Measurements from ENCODE around the gene LRRC30.

The LRRC30 gene

GRCh38 chr18:7237673-7238272 is 6.9 kb downstream of the LRRC30 start:
- DNase-seq (ENCODE audit: low read depth in 2 of 2): no peak

GRCh38 chr18:7242926-7243325 is 12.0 kb downstream of the LRRC30 start:
- no peak for DNase-seq (ENCODE audit: low read depth in 2 of 2)

DNA sequence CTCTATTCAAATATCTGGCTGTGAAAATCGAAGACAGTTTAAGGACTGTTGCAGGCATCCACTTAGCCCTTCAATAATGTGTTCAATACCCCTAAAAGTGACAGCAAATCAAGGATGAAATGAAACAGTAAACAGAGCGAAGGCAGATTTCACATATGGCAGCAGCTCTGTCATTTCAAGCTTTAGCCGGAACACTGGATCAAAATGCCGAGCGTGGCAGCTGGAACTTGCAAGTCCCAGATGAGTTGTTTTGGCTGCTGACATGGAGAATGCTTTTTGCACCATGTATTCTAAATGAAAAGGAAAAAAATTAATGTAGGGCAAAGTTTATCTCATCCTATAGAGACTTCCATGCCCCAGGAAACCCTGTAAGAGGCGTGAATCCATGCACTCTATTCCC is 18.0 kb downstream of the LRRC30 start:
- no peak for DNase-seq (ENCODE audit: low read depth in 2 of 2)

GRCh38 chr18:7254163-7254562 is 23.3 kb downstream of the LRRC30 start:
- no peak for DNase-seq (ENCODE audit: low read depth in 2 of 2)

DNA sequence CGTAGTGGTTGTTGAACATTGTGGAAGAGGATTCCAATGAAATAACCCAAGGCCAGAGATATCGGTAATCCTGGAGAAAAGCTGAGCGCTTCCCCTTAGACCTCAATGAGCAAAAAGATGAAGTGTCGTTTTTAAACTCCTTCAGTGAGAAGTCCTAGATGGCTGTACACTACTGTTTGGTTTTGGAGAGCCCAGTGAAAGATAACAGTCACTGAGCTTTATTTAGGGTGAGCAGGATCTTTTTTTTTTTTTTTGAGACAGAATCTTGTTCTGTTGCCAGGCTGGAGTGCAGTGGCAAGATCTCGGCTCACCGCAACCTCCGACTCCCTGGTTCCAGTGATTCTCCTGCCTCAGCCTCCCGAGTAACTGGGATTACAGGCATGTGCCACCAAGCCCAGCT is 24.2 kb downstream of the LRRC30 start:
- DNase-seq (ENCODE audit: low read depth in 2 of 2): no peak

DNA sequence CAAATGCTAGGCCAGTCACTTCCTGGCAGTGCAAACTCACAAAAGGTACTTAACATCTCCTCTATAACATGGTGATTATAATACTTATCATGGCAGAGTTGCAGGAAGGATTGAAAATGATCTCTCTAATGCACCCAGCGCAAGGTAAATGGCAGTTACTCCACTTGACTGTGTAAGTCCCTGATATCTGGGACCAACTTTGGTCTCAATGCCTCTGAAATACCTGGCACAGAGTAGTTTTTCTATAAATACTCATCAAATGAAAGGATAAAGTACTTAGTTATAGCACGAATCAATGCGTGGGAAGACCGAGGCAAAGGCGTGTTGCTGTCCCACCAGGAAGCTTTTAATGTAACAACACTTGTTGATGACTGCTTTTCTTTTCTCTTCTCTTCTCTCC is 24.8 kb downstream of the LRRC30 start:
- DNase-seq (ENCODE audit: low read depth in 2 of 2): no peak

DNA sequence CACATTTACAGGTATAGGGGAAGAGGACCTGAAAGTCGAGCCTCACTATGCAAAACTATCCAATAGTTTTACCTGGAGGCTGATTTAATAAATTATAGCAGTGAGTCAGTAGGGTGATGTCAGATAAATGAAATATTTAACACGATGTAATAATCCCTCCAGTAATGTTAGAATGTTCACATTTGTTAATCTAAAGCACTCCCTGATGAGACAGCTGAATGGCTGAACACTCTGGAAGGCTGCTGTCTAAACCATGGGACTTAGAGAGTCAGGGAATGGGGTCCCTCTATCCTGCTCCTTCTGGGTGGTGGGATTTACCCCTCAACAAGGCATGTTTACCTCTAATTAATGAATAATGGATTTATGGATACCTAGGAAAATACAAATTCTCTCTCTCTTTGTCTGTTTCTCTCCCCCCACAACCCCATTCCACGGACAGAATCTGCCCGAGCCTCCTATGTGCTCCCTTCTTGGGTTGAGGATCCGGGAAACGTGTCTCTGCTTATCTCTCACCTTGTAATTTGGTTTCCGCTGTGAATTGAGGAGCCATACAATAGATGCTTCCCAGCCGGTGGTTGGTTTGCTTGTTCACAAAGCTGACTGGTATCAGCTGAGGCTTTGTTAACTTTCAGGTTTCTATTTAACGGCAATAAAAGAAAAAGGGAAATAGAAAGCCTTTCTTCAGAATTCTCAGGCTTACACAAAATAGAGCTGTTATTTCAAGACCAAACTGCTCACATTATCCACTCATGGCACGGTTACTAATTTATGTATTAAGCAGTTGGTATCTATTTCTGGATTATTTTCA is 25.9 kb downstream of the LRRC30 start:
- DNase-seq (ENCODE audit: low read depth in 2 of 2): no peak

GRCh38 chr18:7257426-7257740 is 26.5 kb downstream of the LRRC30 start:
- DNase-seq (ENCODE audit: low read depth in 2 of 2): no peak

- no peak for DNase-seq (ENCODE audit: low read depth in 2 of 2)
These were observed 28.6 kb downstream of the LRRC30 start for GRCh38 chr18:7259475-7259874.

DNA sequence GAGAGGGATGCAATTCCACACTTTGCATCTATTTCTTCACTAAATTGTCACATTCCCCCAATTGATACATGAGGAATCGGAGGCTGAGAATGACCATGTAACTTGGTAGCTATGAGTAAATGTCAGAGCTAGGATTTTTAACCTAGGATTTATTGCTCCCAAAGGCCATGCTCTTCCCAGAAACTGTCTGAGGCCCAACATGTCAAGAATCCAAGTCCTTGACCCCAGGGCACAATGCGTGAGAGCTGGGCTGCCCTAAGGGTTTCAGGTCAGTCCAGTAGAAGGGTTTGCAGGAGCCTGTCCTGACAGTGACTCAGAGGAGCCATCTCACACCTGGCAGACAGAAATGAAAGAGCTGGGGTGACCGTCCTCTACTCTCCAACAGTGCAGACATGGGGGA is 30.3 kb downstream of the LRRC30 start:
- no peak for DNase-seq (ENCODE audit: low read depth in 2 of 2)

- no peak for DNase-seq (ENCODE audit: low read depth in 2 of 2)
These were observed 37.1 kb downstream of the LRRC30 start for GRCh38 chr18:7267973-7268372.

DNA sequence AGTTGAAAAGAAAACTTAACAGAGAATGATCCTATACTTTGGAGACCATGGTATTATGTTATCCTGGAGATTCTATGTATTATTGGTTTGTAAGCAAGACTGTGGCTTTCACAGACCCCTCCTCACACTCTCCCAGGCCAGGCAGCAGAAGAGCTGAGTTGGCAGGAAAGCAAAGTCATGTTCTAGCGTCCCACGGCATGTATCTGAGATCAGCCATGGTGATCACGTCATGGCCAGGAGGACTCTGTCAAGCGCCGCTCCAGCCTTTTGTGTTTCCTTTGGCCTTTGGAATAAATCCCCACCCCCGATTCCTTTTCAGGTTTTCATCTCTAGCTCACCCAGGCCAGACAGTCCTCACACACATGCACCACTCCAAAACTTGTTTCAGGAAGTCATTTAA is 39.1 kb downstream of the LRRC30 start:
- no peak for DNase-seq (ENCODE audit: low read depth in 2 of 2)

DNA sequence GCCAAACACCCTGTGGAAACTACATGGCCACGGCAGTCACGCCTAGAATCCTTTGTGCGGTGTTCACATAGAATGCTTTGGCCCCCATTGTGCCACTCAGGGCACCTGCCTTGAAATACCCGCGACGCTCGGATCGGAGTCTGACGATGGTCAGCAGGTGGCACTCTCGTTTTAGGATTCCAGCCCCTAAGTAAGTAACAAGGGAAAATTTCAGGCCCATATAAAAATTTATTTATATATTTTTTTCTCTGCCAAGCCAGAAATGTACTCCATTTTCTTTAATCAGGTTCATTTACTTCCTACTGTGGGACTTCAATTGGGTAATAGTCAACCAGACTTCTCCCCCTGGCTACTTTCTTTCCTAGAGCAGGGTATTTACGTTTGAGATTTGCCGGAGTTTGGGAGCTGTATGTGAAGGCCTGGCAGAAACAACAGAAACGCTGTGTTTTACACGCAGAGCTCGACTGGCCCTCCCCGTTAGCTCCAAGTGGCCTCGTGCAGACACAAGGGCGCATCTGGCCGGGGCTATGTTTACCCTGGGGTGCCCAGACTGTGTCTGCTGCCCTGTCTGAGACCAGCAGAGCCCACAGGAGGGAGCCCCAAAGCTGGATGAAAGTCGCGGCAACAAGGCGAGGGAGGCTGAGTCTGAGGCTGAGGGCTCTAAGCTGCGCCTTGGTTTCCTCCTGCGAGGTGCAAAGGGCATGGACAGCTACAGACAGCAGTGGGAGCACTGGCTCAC is 41.6 kb downstream of the LRRC30 start:
- DNase-seq (ENCODE audit: low read depth in 2 of 2): no peak

- no peak for DNase-seq (ENCODE audit: low read depth in 2 of 2)
These were observed 42.5 kb downstream of the LRRC30 start for GRCh38 chr18:7273301-7273921.

GRCh38 chr18:7281579-7281978 is 50.7 kb downstream of the LRRC30 start:
- DNase-seq (ENCODE audit: low read depth in 2 of 2): no peak

Measured in stimulated activated CD4-positive, alpha-beta T cell treated with anti-CD3 and anti-CD28 coated beads, Interleukin-1b, Interleukin-23, amount 100 ng/mL, for 4 hours (primary cell).